ENCODE results near the gene INAFM1. TPM values are rescaled to one million over a fixed set of nuclear protein-coding genes. Genes with fewer than 3 reads are reported as not detected.
"Not testable (repeated sequence)": the region's sequence is repeated elsewhere in the genome, so short reads cannot be mapped to it uniquely, and the experiment has no call there.

INAFM1 gene
- total RNA-seq, 4 donors from 2014 or later = 7.2 to 17.2 (median 9.6) TPM

GRCh38 chr19:47273313-47274070, 1.2 kb upstream of the INAFM1 start:
- intact Hi-C loops (cut with DNase I; ENCODE audit: low total_unique reads) = no loop called here
- peaks cover 0 to 32% (median 27%) of the 10 kb centered on the region in 4 donors for H3K4me1 ChIP-seq

GRCh38 chr19:47274891-47275761, 441 bp downstream of the INAFM1 start:
- in situ Hi-C loops (cut with MboI; ENCODE audit: low pct_ligation_motif_present in 1 of 4, low pct_unique_long_range_greater_than_20kb in 1 of 4, low sequenced_read_pairs in 3 of 4) (loop anchor here in 3 of 4 donors (25.0 kb wide), 3 partner anchors 112 to 437 kb away; partner anchors contain the start of genes EHD2 (in 2 of the 3) and MEIS3 (in 1 of the 3)), intact Hi-C loops (cut with DNase I; ENCODE audit: low total_unique reads) (no loop called here)
- DNase-seq = peak; percentile 36
- Histone ChIP-seq H3K4me1 (peaks cover 0 to 32% (median 27%) of the 10 kb centered on the region in 4 donors), H3K27ac (peak overlapping the region; percentile 96 to 100 (median 99)), H3K36me3 (peaks cover 0 to 13% (median 4%) of the 10 kb centered on the region in 4 donors), H3K9me3 (no peaks in the 10 kb centered on the region), H3K4me3 (peak overlapping the region; percentile 28 to 81 (median 71)), H3K27me3 (no peaks in the 10 kb centered on the region)
- no peak for TF ChIP-seq POLR2A (IDR thresholded peaks at IDR 0.05)
- no peak for TF ChIP-seq CTCF (IDR thresholded peaks at IDR 0.05)
- no peak for TF ChIP-seq EP300 (IDR thresholded peaks at IDR 0.05; ENCODE audit: low read depth)
- TF ChIP-seq POLR2AphosphoS5 (IDR thresholded peaks at IDR 0.05) = no peak
- 19% methylated on average over 45 of the region's 82 CpGs; no CpG with 5 or more reads in 1 of the 2 donors for WGBS, 2 donors (ENCODE audit: low coverage in 1 of 2)

More at GRCh38 chr19:47273313-47274070, 1.2 kb upstream of the INAFM1 start:
- DNase-seq = peak; percentile 95
- in situ Hi-C loops (cut with MboI; ENCODE audit: low pct_ligation_motif_present in 1 of 4, low pct_unique_long_range_greater_than_20kb in 1 of 4, low sequenced_read_pairs in 3 of 4) = no loop called here
- Histone ChIP-seq H3K36me3 (peaks cover 0 to 18% (median 6%) of the 10 kb centered on the region in 4 donors), H3K27me3 (no peaks in the 10 kb centered on the region), H3K9me3 (no peaks in the 10 kb centered on the region), H3K4me3 (peak overlapping the region; percentile 70 to 93 (median 76)), H3K27ac (peak overlapping the region; percentile 96 to 100 (median 99))
- TF ChIP-seq POLR2A (IDR thresholded peaks at IDR 0.05) (peak; percentile 97), EP300 (IDR thresholded peaks at IDR 0.05; ENCODE audit: low read depth) (peak; percentile 5), CTCF (IDR thresholded peaks at IDR 0.05) (no peak), POLR2AphosphoS5 (IDR thresholded peaks at IDR 0.05) (peak; percentile 92 to 98 (median 97))
- WGBS, 2 donors (ENCODE audit: low coverage in 1 of 2) = 0% methylated on average over 54 of the region's 54 CpGs; no CpG with 5 or more reads in 1 of the 2 donors

GRCh38 chr19:47275791-47276461, 1.2 kb downstream of the INAFM1 start:
- Histone ChIP-seq H3K9me3 (no peaks in the 10 kb centered on the region), H3K4me3 (peak overlapping the region in 1 of 4 donors; percentile 70), H3K27ac (peak overlapping the region; percentile 96 to 100 (median 99)), H3K36me3 (peaks cover 0 to 5% (median under 1%) of the 10 kb centered on the region in 4 donors), H3K4me1 (peaks cover 0 to 32% (median 27%) of the 10 kb centered on the region in 4 donors), H3K27me3 (no peaks in the 10 kb centered on the region)
- intact Hi-C loops (cut with DNase I; ENCODE audit: low total_unique reads) = no loop called here
- in situ Hi-C loops (cut with MboI; ENCODE audit: low pct_ligation_motif_present in 1 of 4, low pct_unique_long_range_greater_than_20kb in 1 of 4, low sequenced_read_pairs in 3 of 4) = loop anchor here in 3 of 4 donors (25.0 kb wide), 3 partner anchors 111 to 436 kb away; partner anchors contain the start of genes EHD2 (in 2 of the 3) and MEIS3 (in 1 of the 3)
- TF ChIP-seq POLR2AphosphoS5 (IDR thresholded peaks at IDR 0.05) (peak in 1 of 3 donors; percentile 6), EP300 (IDR thresholded peaks at IDR 0.05; ENCODE audit: low read depth) (no peak), CTCF (IDR thresholded peaks at IDR 0.05) (no peak), POLR2A (IDR thresholded peaks at IDR 0.05) (no peak)
- WGBS, 2 donors (ENCODE audit: low coverage in 1 of 2) = 62% methylated on average over 13 of the region's 13 CpGs; no CpG with 5 or more reads in 1 of the 2 donors
- DNase-seq = no peak

GRCh38 chr19:47276513-47276912, 1.8 kb downstream of the INAFM1 start:
- H3K27me3 ChIP-seq; H3K9me3 ChIP-seq; H3K36me3 ChIP-seq; H3K4me3 ChIP-seq; DNase-seq; intact Hi-C loops (cut with DNase I; ENCODE audit: low total_unique reads): not testable (repeated sequence)
- Histone ChIP-seq H3K4me1 (peaks cover 0 to 32% (median 27%) of the 10 kb centered on the region in 4 donors), H3K27ac (peak overlapping the region; percentile 96 to 100 (median 99))
- WGBS, 2 donors (ENCODE audit: low coverage in 1 of 2) = 74 to 95% methylated on average over 3 of the region's 3 CpGs
- in situ Hi-C loops (cut with MboI; ENCODE audit: low pct_ligation_motif_present in 1 of 4, low pct_unique_long_range_greater_than_20kb in 1 of 4, low sequenced_read_pairs in 3 of 4) = loop anchor here in 3 of 4 donors (25.0 kb wide), 3 partner anchors 111 to 436 kb away; partner anchors contain the start of genes EHD2 (in 2 of the 3) and MEIS3 (in 1 of the 3)

Data from transverse colon (tissue), 4 donors.